ENCODE measurements around the gene LZIC. TPM values are rescaled to one million over a fixed set of nuclear protein-coding genes. Genes with fewer than 3 reads are reported as not detected.

LZIC gene
- total and polyA plus RNA-seq, 2 of the 13 experiments (the other 11 are each of a cell fraction or from before 2014, with no cell fraction given): 25.2 to 71.8 TPM

DNA sequence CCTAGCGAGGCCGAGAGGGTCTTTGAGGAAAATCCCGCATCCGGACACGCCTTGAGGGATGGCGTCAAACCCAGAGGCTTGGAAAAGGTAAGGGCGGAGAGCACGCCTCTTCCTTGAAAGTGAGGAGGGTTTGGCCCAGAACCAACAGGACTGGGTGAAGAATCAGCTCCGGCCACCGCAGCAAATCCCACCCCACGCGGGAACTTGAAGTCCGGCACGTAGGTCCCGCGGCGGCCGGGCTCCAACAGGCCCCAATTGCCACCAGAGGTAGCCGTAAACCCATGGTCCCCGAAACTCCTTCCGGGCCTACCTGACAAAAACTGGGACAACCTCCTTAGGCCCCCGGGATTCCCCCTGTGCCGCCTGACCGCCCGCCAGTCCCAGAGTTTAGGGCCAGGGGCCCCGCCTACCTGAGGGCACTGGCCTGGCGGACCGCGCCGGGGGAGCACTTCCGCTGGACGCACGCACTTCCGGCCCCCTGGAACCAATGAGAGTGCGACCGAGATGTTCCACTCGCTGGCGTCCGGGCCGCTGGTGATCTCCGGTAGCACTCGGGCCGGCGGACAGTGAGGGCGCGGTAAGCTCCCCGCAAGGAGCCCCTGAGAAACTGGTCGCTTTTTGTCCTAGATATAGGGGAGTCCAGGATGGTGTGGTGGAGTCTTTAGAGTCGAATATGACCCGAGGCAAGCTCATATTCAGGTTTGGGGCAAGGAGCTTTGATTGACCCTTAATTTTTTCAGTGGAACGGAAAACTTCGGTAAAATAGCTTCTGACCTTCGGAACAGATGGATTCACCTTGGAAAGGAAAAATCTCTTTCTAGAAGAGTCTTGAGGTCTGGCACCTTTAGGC lies at the start of gene LZIC, which contains the start of gene NMNAT1 (continued):
- TF ChIP-seq, protein P1, sequence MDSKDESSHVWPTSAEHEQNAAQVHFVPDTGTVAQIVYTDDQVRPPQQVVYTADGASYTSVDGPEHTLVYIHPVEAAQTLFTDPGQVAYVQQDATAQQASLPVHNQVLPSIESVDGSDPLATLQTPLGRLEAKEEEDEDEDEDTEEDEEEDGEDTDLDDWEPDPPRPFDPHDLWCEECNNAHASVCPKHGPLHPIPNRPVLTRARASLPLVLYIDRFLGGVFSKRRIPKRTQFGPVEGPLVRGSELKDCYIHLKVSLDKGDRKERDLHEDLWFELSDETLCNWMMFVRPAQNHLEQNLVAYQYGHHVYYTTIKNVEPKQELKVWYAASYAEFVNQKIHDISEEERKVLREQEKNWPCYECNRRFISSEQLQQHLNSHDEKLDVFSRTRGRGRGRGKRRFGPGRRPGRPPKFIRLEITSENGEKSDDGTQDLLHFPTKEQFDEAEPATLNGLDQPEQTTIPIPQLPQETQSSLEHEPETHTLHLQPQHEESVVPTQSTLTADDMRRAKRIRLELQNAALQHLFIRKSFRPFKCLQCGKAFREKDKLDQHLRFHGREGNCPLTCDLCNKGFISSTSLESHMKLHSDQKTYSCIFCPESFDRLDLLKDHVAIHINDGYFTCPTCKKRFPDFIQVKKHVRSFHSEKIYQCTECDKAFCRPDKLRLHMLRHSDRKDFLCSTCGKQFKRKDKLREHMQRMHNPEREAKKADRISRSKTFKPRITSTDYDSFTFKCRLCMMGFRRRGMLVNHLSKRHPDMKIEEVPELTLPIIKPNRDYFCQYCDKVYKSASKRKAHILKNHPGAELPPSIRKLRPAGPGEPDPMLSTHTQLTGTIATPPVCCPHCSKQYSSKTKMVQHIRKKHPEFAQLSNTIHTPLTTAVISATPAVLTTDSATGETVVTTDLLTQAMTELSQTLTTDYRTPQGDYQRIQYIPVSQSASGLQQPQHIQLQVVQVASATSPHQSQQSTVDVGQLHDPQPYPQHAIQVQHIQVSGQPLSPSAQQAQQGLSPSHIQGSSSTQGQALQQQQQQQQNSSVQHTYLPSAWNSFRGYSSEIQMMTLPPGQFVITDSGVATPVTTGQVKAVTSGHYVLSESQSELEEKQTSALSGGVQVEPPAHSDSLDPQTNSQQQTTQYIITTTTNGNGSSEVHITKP (CRISPR knock-in tag; IDR thresholded peaks at IDR 0.05; ENCODE audit: low read depth): peak; percentile 74; the same call in 1 of the 2 replicates
- TF ChIP-seq CSRNP1 (CRISPR knock-in tag; IDR thresholded peaks at IDR 0.05) (no peak), MYPOP (CRISPR knock-in tag; IDR thresholded peaks at IDR 0.05) (peak; percentile 49; the same call in 1 of the 2 replicates), ZNF343 (CRISPR knock-in tag; IDR thresholded peaks at IDR 0.05) (peak; percentile 71; the same call in 1 of the 2 replicates), ZNF296 (CRISPR knock-in tag; conservative IDR thresholded peaks at IDR 0.05) (no peak), ZNF850 (CRISPR knock-in tag; conservative IDR thresholded peaks at IDR 0.05) (0 out of 2 replicates have a peak, but pooled peaks have one; percentile 26), ZNF720 (CRISPR knock-in tag; IDR thresholded peaks at IDR 0.05) (no peak), TARDBP (CRISPR knock-in tag; IDR thresholded peaks at IDR 0.05) (peak; percentile 91), ZUFSP (CRISPR knock-in tag; IDR thresholded peaks at IDR 0.05; ENCODE audit: borderline replicate concordance) (no peak), ZNF382 (CRISPR knock-in tag; IDR thresholded peaks at IDR 0.05; ENCODE audit: borderline replicate concordance) (no peak), MIER3 (CRISPR knock-in tag; IDR thresholded peaks at IDR 0.05; ENCODE audit: borderline replicate concordance) (peak; percentile 76; the same call in 1 of the 2 replicates), ZNF460 (CRISPR knock-in tag; IDR thresholded peaks at IDR 0.05; ENCODE audit: borderline replicate concordance) (no peak; the same call in 1 of the 2 replicates), PRPF4 (IDR thresholded peaks at IDR 0.05; ENCODE audit: low read depth, low read length, poor library complexity, severe bottlenecking) (no peak), ATF1 (CRISPR knock-in tag; IDR thresholded peaks at IDR 0.05) (0 out of 2 replicates have a peak, but pooled peaks have one; percentile 34), ZFP36 (IDR thresholded peaks at IDR 0.05; ENCODE audit: borderline replicate concordance, low read depth, low read length, partially characterized antibody) (peak; percentile 36), ZNF17 (CRISPR knock-in tag; IDR thresholded peaks at IDR 0.05) (peak; percentile 63; the same call in 1 of the 2 replicates)
